OCI-M2 (cell line): Measurements from ENCODE around the gene SLC6A6.

Experiments used
- DNase-seq: peaks from one replicate; lab custom pipeline; 2025; ENCODE audit not compliant: unreplicated experiment; lab: John Stamatoyannopoulos, UW

The SLC6A6 gene

DNA sequence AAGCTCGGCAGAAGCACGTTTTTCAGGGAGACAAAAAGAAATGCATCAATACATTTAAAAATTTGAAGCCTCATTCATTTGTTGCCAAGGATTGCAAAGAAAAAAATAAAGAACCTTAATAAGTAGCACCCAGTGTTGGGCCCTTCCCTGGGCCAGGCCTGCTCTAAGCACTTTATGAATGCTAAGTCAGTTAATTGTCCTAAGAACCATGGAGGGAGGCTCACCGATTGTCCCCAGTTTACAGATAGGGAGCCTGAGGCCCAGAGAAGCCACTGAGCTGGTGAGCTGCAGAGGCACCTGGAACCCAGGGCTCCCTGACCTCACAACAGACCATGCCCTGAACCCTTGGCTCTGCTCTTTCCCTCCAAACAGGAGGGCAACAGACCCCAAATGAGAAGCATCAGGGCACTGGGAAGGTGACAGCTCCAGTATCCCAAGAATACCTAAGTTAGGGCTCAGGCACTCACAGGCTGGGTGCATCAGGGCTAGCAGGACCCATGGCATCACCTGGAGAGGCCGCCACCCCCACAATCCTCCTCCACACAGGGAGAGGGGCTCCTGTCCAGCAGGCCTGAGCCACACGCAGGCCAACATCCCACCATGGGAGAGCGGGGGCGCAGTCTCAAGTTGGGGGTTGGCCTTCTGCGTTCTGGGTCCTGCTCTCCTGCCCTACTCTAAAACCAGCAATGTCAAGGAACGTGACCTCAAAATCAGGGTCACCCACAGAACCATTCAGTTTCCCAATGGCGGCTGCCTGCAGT lies 133.8 kb downstream of the SLC6A6 start:
- DNase-seq, result no peak

DNA sequence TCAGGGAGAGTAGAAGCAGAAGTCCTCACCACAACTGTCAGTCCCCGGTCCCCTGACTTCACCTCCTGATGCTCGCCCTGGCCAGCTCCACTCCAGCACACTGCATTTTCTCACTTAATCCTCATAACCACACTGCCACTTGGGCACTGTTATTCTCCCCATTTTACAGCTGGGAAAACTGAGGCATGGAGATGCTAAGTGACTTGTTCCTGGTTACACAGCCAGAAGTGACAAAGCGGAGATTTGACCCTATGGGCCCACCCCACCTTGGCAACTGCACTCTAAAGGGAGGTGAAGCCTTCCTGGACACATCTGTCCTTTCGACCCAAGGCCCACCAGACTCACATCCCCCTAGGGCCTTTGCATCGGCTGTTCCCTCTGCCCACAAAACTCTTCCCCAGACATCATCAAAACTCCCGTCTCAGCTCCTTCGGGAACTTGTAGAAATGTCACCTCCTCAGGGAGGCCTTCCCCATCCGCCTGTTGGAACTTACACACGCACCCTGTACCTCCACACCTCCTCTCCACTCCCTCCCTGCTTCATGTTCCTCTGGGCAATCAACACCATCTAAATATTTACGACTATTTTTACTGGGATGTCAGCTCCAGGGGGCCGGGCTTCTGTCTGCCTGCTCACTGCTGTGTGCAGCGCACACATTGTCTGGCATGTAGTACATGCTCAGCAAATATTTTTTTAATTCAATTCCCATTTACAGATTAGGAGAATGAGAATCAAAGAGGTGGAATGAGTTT lies 134.6 kb downstream of the SLC6A6 start:
- DNase-seq, result no peak

DNA sequence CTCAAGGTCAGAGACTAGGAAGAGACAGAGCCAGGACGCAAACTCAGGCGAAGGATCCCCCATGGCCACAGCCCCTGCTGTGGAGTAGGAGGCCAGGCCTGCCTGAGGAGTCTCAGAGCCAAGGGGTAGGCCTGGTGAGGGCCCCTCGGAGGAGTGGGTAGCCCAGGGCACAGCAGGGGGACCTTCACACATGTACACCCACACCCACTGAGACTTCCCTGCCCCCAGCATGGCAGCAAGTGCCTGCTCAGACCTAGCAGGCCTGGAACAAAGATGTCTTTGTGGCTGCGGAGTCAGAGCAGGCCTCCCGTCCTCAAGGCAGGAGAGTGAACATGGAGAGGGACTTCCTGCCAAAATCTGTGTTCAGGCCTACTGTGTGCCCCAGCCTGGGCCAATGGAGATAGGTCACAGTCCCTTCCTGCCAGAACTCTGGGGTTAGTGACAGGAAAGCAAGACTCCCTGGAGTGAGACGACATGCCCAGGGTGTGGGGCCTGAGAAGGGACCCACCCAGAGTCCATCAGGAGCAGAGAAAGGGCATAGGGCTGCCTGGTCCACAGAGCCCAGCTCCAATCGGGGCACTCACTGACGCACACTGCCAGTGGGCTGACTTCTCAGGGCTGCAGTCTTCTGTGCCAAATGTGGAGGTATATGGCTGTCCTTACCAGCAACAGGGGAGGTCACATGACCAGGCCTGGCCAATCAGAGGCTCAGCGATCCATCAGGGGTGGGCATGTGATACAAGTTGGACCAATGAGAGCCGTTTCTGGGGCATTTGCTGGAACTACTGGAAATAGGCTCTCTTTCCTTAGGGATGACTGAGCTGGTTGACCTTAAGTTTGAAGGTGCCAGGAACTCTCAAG lies 135.4 kb downstream of the SLC6A6 start:
- no peak for DNase-seq

DNA sequence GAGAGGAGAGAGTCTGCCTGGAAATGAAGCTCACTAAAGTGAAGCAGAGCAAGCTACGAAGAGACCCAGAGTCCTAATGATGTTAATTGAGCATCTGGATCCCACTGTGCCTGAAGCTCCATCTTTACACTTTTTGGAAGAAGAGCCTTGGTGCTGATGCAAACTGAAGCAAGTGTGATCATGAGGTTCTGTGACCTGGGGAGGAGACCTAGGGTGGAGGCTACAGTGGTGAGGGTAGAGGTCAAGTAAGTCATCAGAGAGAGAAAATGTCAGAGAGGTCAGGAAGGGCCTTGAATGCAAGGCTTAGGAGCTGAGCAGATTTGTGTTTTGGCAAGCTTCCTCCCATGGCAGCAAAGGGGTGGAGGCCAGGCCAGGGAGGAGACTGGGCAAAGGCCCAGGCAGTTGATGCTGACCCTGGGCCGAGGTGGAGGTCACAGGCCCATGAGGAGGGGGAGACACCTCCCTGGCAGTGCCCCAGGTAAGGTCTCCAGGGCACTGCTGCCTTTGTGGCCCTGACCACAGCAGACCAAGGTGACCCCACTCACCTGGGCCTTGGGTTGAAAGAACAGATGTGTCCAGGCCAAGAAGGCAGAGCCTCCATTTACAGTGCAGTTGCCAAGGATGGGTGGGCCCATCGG lies 136.2 kb downstream of the SLC6A6 start:
- DNase-seq, result no peak
